BJ (cell line): ENCODE results near the gene ANO6. TPM values are rescaled to one million over a fixed set of nuclear protein-coding genes. Genes with fewer than 3 reads are reported as not detected.

Experiments used
- CTCF ChIA-PET: fragments of 350-600 bp; formaldehyde crosslinking; extraction: SDS; loops from one replicate; lab custom pipeline; 2021; ENCODE audit warnings: antibody characterized with exemption, inconsistent platforms; lab: Yijun Ruan, JAX
- POLR2A ChIA-PET: fragments of 300-600 bp; sonication (Branson Sonifier 250); formaldehyde crosslinking; extraction: SDS; loops from one replicate; lab custom pipeline; 2021; ENCODE audit warnings: antibody characterized with exemption; lab: Charles Lee
- DNase-seq: peaks from one replicate; pipeline ENCODE4 v3.0.0-alpha.2; 2011; ENCODE audit warnings: low read depth
- H3K27me3 ChIP-seq: 2 replicates; pipeline ENCODE4 v1.6.0; 2011; ENCODE audit warnings: low read length; ENCODE audit not compliant: control insufficient read depth, insufficient read depth
- H3K36me3 ChIP-seq: 2 replicates; pipeline ENCODE4 v1.5.1; 2011; ENCODE audit warnings: low read length; ENCODE audit not compliant: control insufficient read depth, insufficient read depth
- H3K4me3 ChIP-seq: 2 replicates; pipeline ENCODE4 v1.5.1; 2011; ENCODE audit warnings: low read depth, mild to moderate bottlenecking, control low read depth, low read length
- polyA plus RNA-seq: library from polyadenylated mRNA; depleted of rRNA; stranded (reverse); fragments of >200 nt; gene quantifications from 2 replicates; pipeline ENCODE4 v1.2.3, GENCODE V29; 2011
- TF ChIP-seq, protein P1 (sequence below): IDR thresholded peaks from 2 replicates; pipeline ENCODE4 v1.5.1; 2011; ENCODE audit warnings: low read depth, mild to moderate bottlenecking, control low read depth, inconsistent platforms, low read length, moderate library complexity; ENCODE audit not compliant: insufficient read depth

The ANO6 gene
- polyA plus RNA-seq, 1 experiment: 45.8 TPM

DNA sequence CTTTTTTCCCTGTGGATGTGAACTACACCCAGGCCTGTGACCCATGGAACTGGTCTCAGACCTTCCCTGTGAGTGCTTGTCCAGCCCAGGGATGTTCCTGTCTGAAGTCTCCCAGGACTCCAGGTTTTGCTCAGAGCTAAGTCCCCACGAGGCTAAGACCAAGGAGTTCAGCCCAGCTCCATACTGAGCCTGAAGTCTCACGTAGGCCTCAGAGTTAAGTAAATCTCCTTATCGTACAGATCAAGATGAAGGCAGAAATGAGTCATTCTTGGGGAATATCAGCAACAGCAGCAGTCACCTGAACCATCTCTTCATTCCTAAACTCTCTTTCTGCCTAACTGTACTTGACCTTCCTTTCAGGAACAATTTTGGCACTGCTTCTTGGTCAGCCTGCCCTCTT lies 139.8 kb downstream of the ANO6 start:
- POLR2A ChIA-PET: no interaction called here
- CTCF ChIA-PET: interaction anchor here (0.8 kb wide), 1 partner anchor 188 kb away, joined by 3 read pairs; no protein-coding TSS in a partner anchor
- no peak overlapping the region for H3K4me3 ChIP-seq
- TF ChIP-seq, protein P1, sequence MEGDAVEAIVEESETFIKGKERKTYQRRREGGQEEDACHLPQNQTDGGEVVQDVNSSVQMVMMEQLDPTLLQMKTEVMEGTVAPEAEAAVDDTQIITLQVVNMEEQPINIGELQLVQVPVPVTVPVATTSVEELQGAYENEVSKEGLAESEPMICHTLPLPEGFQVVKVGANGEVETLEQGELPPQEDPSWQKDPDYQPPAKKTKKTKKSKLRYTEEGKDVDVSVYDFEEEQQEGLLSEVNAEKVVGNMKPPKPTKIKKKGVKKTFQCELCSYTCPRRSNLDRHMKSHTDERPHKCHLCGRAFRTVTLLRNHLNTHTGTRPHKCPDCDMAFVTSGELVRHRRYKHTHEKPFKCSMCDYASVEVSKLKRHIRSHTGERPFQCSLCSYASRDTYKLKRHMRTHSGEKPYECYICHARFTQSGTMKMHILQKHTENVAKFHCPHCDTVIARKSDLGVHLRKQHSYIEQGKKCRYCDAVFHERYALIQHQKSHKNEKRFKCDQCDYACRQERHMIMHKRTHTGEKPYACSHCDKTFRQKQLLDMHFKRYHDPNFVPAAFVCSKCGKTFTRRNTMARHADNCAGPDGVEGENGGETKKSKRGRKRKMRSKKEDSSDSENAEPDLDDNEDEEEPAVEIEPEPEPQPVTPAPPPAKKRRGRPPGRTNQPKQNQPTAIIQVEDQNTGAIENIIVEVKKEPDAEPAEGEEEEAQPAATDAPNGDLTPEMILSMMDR: no peak
- H3K27me3 ChIP-seq: no peaks in the 10 kb centered on the region
- no peak for DNase-seq
- peaks cover 3% of the 10 kb centered on the region; the same call in 1 of the 2 replicates for H3K36me3 ChIP-seq

DNA sequence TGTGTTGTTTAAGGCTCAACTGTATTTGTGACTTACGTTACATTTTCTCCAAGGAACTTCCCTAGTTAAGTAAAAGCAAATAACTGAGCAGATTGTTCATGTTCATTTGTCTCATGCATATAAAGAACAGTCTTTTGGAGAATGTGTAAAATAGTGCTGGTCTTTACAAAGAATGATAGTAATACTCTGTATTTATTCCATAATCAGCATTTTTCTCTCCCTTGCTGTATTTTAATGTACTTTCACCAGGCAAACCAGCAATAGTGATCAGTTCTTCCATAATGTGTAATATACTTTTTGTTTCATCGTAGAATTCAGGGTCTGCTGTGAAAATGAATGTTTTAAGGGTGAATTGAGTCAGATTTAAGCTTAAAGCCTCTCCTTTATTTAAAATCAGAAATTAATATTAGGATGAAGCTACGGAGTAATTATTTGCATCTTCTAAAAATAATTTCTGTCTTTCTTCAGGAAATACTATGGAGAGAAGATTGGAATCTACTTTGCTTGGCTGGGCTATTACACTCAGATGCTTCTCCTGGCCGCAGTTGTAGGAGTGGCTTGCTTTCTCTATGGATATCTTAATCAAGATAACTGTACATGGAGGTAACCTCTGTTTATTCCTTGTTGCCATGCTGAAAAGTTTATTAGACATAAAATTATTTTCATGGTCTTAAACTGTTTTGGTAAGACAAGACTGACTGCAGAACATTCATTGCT lies 141.1 kb downstream of the ANO6 start:
- no peaks in the 10 kb centered on the region for H3K27me3 ChIP-seq
- DNase-seq: no peak
- POLR2A ChIA-PET: no interaction called here
- H3K36me3 ChIP-seq: peaks cover 3% of the 10 kb centered on the region; the same call in 1 of the 2 replicates
- CTCF ChIA-PET: interaction anchor here (1.8 to 2.0 kb wide), 2 partner anchors 10 to 186 kb away, joined by 3 to 4 read pairs; no protein-coding TSS in a partner anchor
- no peak overlapping the region for H3K4me3 ChIP-seq
- TF ChIP-seq, protein P1: no peak

DNA sequence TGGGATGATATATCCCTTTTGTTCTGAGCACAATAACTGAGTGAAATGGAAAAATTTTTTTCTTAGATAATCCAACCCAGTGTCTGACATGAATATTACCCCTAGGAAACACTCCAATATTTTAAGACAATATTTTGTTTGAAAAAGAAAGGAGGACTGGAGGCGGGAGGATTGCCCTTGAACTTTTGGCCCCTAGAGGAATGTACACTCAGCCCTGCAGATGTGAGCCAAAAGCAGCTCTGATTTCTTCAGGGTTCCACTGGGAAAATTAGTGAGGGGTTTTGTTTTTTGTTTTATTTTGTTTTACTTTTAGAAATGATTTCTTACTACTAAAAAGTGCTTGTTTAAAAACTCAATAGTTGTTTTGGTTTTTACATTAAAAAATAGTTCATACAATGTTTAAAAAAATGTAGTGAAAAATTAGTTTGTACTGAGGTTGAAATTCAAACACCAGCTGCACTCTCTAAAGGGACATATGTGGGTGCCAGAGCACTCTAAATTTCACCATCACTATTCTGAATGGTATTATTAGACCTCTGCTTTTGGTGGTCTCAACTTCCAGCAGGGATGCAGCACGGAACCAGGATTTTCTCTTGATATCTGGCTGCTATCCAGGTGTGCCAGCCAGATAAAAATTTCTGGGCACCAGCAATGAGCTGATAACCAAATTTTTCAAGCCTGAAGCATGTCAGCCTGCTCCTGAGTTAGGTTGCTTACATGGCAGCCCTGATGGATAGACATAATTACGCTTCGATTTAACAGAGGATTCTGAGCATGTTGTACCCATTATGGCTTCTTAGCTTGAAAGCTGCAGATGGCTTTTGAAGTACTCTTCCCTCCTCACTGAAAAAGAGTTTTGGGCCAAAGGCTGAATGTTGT lies 141.9 kb downstream of the ANO6 start:
- H3K36me3 ChIP-seq: peaks cover 3% of the 10 kb centered on the region; the same call in 1 of the 2 replicates
- TF ChIP-seq, protein P1: no peak
- no peak for DNase-seq
- CTCF ChIA-PET: interaction anchor here (1.8 to 2.0 kb wide), 2 partner anchors 11 to 187 kb away, joined by 3 to 4 read pairs; no protein-coding TSS in a partner anchor
- POLR2A ChIA-PET: no interaction called here
- no peak overlapping the region for H3K4me3 ChIP-seq
- no peaks in the 10 kb centered on the region for H3K27me3 ChIP-seq

DNA sequence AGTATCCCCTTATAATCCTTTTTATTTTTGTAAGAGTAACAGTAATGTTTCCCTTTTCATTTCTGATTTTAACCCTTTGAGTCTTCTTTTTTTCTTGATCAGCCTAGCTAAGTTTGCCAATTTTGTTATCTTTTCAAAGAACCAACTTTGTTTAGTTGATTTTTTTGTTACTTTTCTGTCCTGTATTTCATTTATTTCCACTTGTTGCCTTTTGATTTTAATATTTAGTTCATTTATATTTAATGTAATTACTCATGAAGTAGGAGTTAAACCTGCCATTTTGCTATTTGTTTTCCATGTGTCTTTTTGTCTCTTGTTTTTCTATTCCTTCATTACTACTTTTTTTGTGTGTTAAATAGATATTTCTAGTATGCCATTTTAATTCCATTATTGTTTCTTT lies 146.4 kb downstream of the ANO6 start:
- ChIA-PET CTCF (no interaction called here), POLR2A (no interaction called here)
- no peak for DNase-seq
- no peak overlapping the region for H3K4me3 ChIP-seq
- no peaks in the 10 kb centered on the region for H3K36me3 ChIP-seq
- no peaks in the 10 kb centered on the region for H3K27me3 ChIP-seq
- TF ChIP-seq, protein P1: no peak

DNA sequence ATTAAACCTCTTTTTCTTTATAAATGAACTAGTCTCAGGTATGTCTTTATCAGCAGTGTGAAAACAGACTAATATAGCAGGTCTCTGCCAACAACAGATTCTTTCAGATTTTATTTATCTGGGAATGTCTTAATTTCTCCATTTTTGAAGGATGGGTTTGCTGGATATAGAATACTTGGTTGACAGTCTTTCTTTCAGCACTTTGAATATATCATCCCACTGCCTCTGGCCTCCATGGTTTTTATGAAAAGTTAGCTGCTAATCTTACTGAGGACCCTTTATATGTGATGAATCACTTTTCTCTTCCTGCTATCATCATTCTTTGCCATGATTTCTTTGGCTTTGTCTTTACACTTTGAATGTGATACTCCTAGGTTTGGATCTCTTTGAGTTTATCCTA lies 148.0 kb downstream of the ANO6 start:
- POLR2A ChIA-PET: no interaction called here
- Histone ChIP-seq H3K36me3 (no peaks in the 10 kb centered on the region), H3K4me3 (no peak overlapping the region), H3K27me3 (no peaks in the 10 kb centered on the region)
- no peak for DNase-seq
- CTCF ChIA-PET: no interaction called here
- TF ChIP-seq, protein P1: no peak
